ENCODE results near the gene SGCD. TPM values are rescaled to one million over a fixed set of nuclear protein-coding genes. Genes with fewer than 3 reads are reported as not detected.

The SGCD gene
- total and polyA plus RNA-seq, 12 donors: 1.0 to 30.4 (median 9.4) TPM

DNA sequence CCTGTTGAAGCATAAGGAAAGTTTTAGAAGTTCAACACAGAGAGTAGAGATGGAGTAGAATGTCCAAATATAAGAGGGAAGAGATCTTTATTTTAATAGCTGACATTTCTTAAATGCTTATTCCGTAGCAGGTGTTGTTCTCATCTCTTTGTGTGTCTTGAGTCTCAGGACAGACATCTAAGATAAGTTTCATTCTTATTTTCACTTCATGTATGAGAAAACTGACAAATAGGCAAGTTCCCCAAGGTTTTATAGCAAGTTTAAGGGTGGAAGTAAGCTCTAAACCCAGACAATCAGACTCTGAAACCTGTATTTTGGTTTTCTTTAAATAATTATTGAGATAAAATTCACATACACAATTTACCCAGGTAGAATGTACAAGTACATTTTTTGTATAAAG, 294.8 kb downstream of the SGCD start:
- WGBS, 4 donors: 80 to 91% (median 90%) methylated on average over 1 of the region's 1 CpG
- no peaks in the 10 kb centered on the region for H3K36me3 ChIP-seq (replicated peaks in 1 of 2)
- intact Hi-C loops (cut with DNase I): no loop called here
- H3K4me1 ChIP-seq (replicated peaks in 1 of 2): no peaks in the 10 kb centered on the region
- H3K9me3 ChIP-seq (replicated peaks in 1 of 3): no peaks in the 10 kb centered on the region
- no peaks in the 10 kb centered on the region for H3K27me3 ChIP-seq
- no peak overlapping the region for H3K4me3 ChIP-seq
- DNase-seq: no peak
- no peak overlapping the region for H3K27ac ChIP-seq
- TF ChIP-seq CTCF (IDR thresholded peaks at IDR 0.05): no peak
- TF ChIP-seq POLR2A (IDR thresholded peaks at IDR 0.05): no peak

GRCh38 chr5:156623381-156624040, 296.5 kb downstream of the SGCD start:
- H3K4me3 ChIP-seq: no peak overlapping the region
- no peak for DNase-seq
- no peaks in the 10 kb centered on the region for H3K36me3 ChIP-seq (replicated peaks in 1 of 2)
- TF ChIP-seq CTCF (IDR thresholded peaks at IDR 0.05) (no peak), POLR2A (IDR thresholded peaks at IDR 0.05) (no peak)
- intact Hi-C loops (cut with DNase I): no loop called here
- H3K9me3 ChIP-seq (replicated peaks in 1 of 3): no peaks in the 10 kb centered on the region
- no peaks in the 10 kb centered on the region for H3K27me3 ChIP-seq
- 74 to 79% (median 78%) methylated on average over 5 of the region's 5 CpGs for WGBS, 4 donors
- H3K4me1 ChIP-seq (replicated peaks in 1 of 2): no peaks in the 10 kb centered on the region
- H3K27ac ChIP-seq: no peak overlapping the region

GRCh38 chr5:156624686-156625085, 297.7 kb downstream of the SGCD start:
- no peaks in the 10 kb centered on the region for H3K4me1 ChIP-seq (replicated peaks in 1 of 2)
- H3K36me3 ChIP-seq (replicated peaks in 1 of 2): no peaks in the 10 kb centered on the region
- TF ChIP-seq POLR2A (IDR thresholded peaks at IDR 0.05): no peak
- no peak for TF ChIP-seq CTCF (IDR thresholded peaks at IDR 0.05)
- 83 to 86% (median 84%) methylated on average over 4 of the region's 4 CpGs for WGBS, 4 donors
- no peaks in the 10 kb centered on the region for H3K27me3 ChIP-seq
- no peak overlapping the region for H3K4me3 ChIP-seq
- intact Hi-C loops (cut with DNase I): no loop called here
- H3K9me3 ChIP-seq (replicated peaks in 1 of 3): no peaks in the 10 kb centered on the region
- DNase-seq: no peak
- no peak overlapping the region for H3K27ac ChIP-seq

- Histone ChIP-seq H3K36me3 (replicated peaks in 1 of 2) (no peaks in the 10 kb centered on the region), H3K27me3 (no peaks in the 10 kb centered on the region), H3K4me1 (replicated peaks in 1 of 2) (no peaks in the 10 kb centered on the region), H3K4me3 (no peak overlapping the region), H3K27ac (no peak overlapping the region), H3K9me3 (replicated peaks in 1 of 3) (no peaks in the 10 kb centered on the region)
- DNase-seq: no peak
- intact Hi-C loops (cut with DNase I): no loop called here
- TF ChIP-seq POLR2A (IDR thresholded peaks at IDR 0.05) (no peak), CTCF (IDR thresholded peaks at IDR 0.05) (no peak)
These were observed 301.5 kb downstream of the SGCD start for GRCh38 chr5:156628421-156628820.
